ENCODE results near the gene COX7A1. TPM values are rescaled to one million over a fixed set of nuclear protein-coding genes. Genes with fewer than 3 reads are reported as not detected.
"Not testable (repeated sequence)": the region's sequence is repeated elsewhere in the genome, so short reads cannot be mapped to it uniquely, and the experiment has no call there.

The COX7A1 gene
- total and polyA plus RNA-seq, 4 donors, result 13.0 to 53.1 (median 36.0) TPM

DNA sequence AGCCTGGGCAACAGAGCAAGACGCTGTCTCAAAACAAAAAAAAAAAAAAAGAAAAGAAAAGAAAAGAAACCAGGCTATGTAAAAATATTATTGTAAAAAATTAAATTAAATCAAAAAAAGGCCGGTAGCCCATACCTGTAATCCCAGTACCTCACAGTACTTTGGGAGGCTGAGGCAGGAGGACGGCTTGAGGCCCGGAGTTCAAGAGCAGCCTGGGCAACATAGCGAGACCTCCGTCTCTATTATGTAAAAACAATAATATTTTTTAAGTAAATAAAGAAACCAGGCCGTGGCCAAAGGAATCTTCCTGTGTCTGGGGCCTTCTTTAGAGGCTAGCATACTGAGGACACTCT, 13.2 kb downstream of the COX7A1 start:
- Histone ChIP-seq H3K36me3 (ENCODE audit: control insufficient read depth in 4 of 4, insufficient read depth in 4 of 4, low read length in 4 of 4) (peaks cover 8 to 15% (median 11%) of the 10 kb centered on the region in 4 donors), H3K27ac (ENCODE audit: low read depth in 1 of 2, low read length in 1 of 2) (peak overlapping the region; percentile 90 to 97), H3K27me3 (ENCODE audit: control insufficient read depth in 3 of 3, insufficient read depth in 3 of 3, low read length in 2 of 3) (no peaks in the 10 kb centered on the region), H3K9me3 (ENCODE audit: control insufficient read depth in 4 of 4, insufficient read depth in 3 of 4, low read length in 3 of 4) (no peaks in the 10 kb centered on the region), H3K4me1 (ENCODE audit: control insufficient read depth in 5 of 5, insufficient read depth in 5 of 5, low read length in 5 of 5) (peaks cover 0 to 7% (median 4%) of the 10 kb centered on the region in 5 donors), H3K4me3 (peak overlapping the region; percentile 39), H3K9ac (ENCODE audit: insufficient read depth in 1 of 2, low read length in 2 of 2) (peak overlapping the region; percentile 96 to 97)
- WGBS, 2 donors, result 41 to 50% methylated on average over 7 of the region's 7 CpGs
- TF ChIP-seq CTCF (IDR thresholded peaks at IDR 0.05; ENCODE audit: control extremely low read depth, extremely low read depth), result no peak
- ATAC-seq (ENCODE audit: insufficient read depth, low FRiP score), result no peak
- no peak for DNase-seq

- H3K4me1 ChIP-seq (ENCODE audit: control insufficient read depth in 5 of 5, insufficient read depth in 5 of 5, low read length in 5 of 5), result peaks cover 0 to 7% (median 4%) of the 10 kb centered on the region in 5 donors
- H3K27ac ChIP-seq (ENCODE audit: low read depth in 1 of 2, low read length in 1 of 2), result peak overlapping the region; percentile 48 to 69
- ATAC-seq (ENCODE audit: insufficient read depth, low FRiP score) (no peak), DNase-seq (peak in 1 of 3 donors; percentile 22)
- H3K9me3 ChIP-seq (ENCODE audit: control insufficient read depth in 4 of 4, insufficient read depth in 3 of 4, low read length in 3 of 4), result no peaks in the 10 kb centered on the region
- H3K27me3 ChIP-seq (ENCODE audit: control insufficient read depth in 3 of 3, insufficient read depth in 3 of 3, low read length in 2 of 3), result no peaks in the 10 kb centered on the region
- TF ChIP-seq CTCF (IDR thresholded peaks at IDR 0.05; ENCODE audit: control extremely low read depth, extremely low read depth), result no peak
- no peak overlapping the region for H3K9ac ChIP-seq (ENCODE audit: insufficient read depth in 1 of 2, low read length in 2 of 2)
- H3K4me3 ChIP-seq, result no peak overlapping the region
- WGBS, 2 donors, result 60 to 80% methylated on average over 12 of the region's 12 CpGs
- H3K36me3 ChIP-seq (ENCODE audit: control insufficient read depth in 4 of 4, insufficient read depth in 4 of 4, low read length in 4 of 4), result peaks cover 0 to 3% (median under 1%) of the 10 kb centered on the region in 4 donors
Measured at GRCh38 chr19:36136964-36137686, 15.1 kb downstream of the COX7A1 start.

GRCh38 chr19:36134867-36135266, 17.4 kb downstream of the COX7A1 start:
- not testable (repeated sequence) for H3K4me3 ChIP-seq; DNase-seq; H3K9ac ChIP-seq (ENCODE audit: insufficient read depth in 1 of 2, low read length in 2 of 2); H3K36me3 ChIP-seq (ENCODE audit: control insufficient read depth in 4 of 4, insufficient read depth in 4 of 4, low read length in 4 of 4); H3K27ac ChIP-seq (ENCODE audit: low read depth in 1 of 2, low read length in 1 of 2); H3K4me1 ChIP-seq (ENCODE audit: control insufficient read depth in 5 of 5, insufficient read depth in 5 of 5, low read length in 5 of 5); ATAC-seq (ENCODE audit: insufficient read depth, low FRiP score); H3K27me3 ChIP-seq (ENCODE audit: control insufficient read depth in 3 of 3, insufficient read depth in 3 of 3, low read length in 2 of 3); H3K9me3 ChIP-seq (ENCODE audit: control insufficient read depth in 4 of 4, insufficient read depth in 3 of 4, low read length in 3 of 4)
- 95 to 96% methylated on average over 4 of the region's 4 CpGs for WGBS, 2 donors

DNA sequence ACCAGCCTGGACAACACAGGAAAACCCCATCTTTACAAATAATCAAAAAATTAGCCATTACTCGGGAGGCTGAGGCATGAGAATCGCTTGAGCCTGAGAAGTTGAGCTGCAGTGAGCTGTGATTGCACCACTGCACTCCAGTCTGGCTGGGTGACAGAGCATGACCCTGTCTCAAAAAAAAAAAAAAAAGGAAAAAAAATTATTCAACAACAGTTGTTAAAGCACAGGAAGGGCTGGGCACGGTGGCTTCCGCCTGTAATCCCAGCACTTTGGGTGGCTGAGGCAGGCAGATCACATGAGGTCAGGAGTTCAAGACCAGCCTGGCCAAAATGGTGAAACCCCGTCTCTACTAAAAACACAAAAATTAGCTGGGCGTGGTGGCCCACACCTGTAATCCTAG, 21.0 kb downstream of the COX7A1 start:
- not testable (repeated sequence) for DNase-seq; H3K9me3 ChIP-seq (ENCODE audit: control insufficient read depth in 4 of 4, insufficient read depth in 3 of 4, low read length in 3 of 4); H3K4me3 ChIP-seq; H3K27me3 ChIP-seq (ENCODE audit: control insufficient read depth in 3 of 3, insufficient read depth in 3 of 3, low read length in 2 of 3); H3K4me1 ChIP-seq (ENCODE audit: control insufficient read depth in 5 of 5, insufficient read depth in 5 of 5, low read length in 5 of 5); H3K9ac ChIP-seq (ENCODE audit: insufficient read depth in 1 of 2, low read length in 2 of 2); ATAC-seq (ENCODE audit: insufficient read depth, low FRiP score); H3K36me3 ChIP-seq (ENCODE audit: control insufficient read depth in 4 of 4, insufficient read depth in 4 of 4, low read length in 4 of 4)
- peak overlapping the region in 1 of 2 donors; percentile 51 for H3K27ac ChIP-seq (ENCODE audit: low read depth in 1 of 2, low read length in 1 of 2)
- 24 to 31% methylated on average over 6 of the region's 6 CpGs for WGBS, 2 donors
